ENCODE results near the gene CCDC146.

Gene CCDC146

GRCh38 chr7:77202481-77202976, 80.1 kb downstream of the CCDC146 start:
- Histone ChIP-seq H3K27me3 (no peaks in the 10 kb centered on the region), H3K36me3 (no peaks in the 10 kb centered on the region), H3K4me3 (no peak overlapping the region), H3K4me1 (peaks cover 0 to 6% (median under 1%) of the 10 kb centered on the region in 4 donors), H3K27ac (no peak overlapping the region), H3K9me3 (no peaks in the 10 kb centered on the region)
- no peak for DNase-seq
- intact Hi-C loops (cut with DNase I; ENCODE audit: low total_unique reads) = no loop called here
- no peak for TF ChIP-seq CTCF (IDR thresholded peaks at IDR 0.05)

GRCh38 chr7:77205706-77206105, 83.3 kb downstream of the CCDC146 start:
- intact Hi-C loops (cut with DNase I; ENCODE audit: low total_unique reads) = no loop called here
- Histone ChIP-seq H3K27me3 (no peaks in the 10 kb centered on the region), H3K4me1 (no peaks in the 10 kb centered on the region), H3K27ac (no peak overlapping the region), H3K36me3 (peaks cover 0 to 6% (median 0%) of the 10 kb centered on the region in 3 donors), H3K9me3 (peaks cover 0 to 13% (median 10%) of the 10 kb centered on the region in 3 donors), H3K4me3 (no peak overlapping the region)
- no peak for DNase-seq
- no peak for TF ChIP-seq CTCF (IDR thresholded peaks at IDR 0.05)

- Histone ChIP-seq H3K27me3 (no peaks in the 10 kb centered on the region), H3K27ac (no peak overlapping the region), H3K9me3 (peaks cover 0 to 13% (median 10%) of the 10 kb centered on the region in 3 donors), H3K36me3 (peaks cover 0 to 6% (median 0%) of the 10 kb centered on the region in 3 donors), H3K4me3 (no peak overlapping the region), H3K4me1 (no peaks in the 10 kb centered on the region)
- no peak for TF ChIP-seq CTCF (IDR thresholded peaks at IDR 0.05)
- intact Hi-C loops (cut with DNase I; ENCODE audit: low total_unique reads) = no loop called here
- no peak for DNase-seq
Measured at GRCh38 chr7:77208416-77208815, 86.0 kb downstream of the CCDC146 start.

- Histone ChIP-seq H3K27ac (no peak overlapping the region), H3K27me3 (no peaks in the 10 kb centered on the region), H3K36me3 (peaks cover 0 to 6% (median 0%) of the 10 kb centered on the region in 3 donors), H3K9me3 (peaks cover 0 to 13% (median 10%) of the 10 kb centered on the region in 3 donors), H3K4me1 (no peaks in the 10 kb centered on the region), H3K4me3 (no peak overlapping the region)
- intact Hi-C loops (cut with DNase I; ENCODE audit: low total_unique reads) = no loop called here
- no peak for TF ChIP-seq CTCF (IDR thresholded peaks at IDR 0.05)
- no peak for DNase-seq
Measured at GRCh38 chr7:77209479-77210139, 87.2 kb downstream of the CCDC146 start.

GRCh38 chr7:77216181-77216845, 93.9 kb downstream of the CCDC146 start:
- Histone ChIP-seq H3K27me3 (no peaks in the 10 kb centered on the region), H3K4me3 (no peak overlapping the region), H3K4me1 (no peaks in the 10 kb centered on the region), H3K9me3 (no peaks in the 10 kb centered on the region), H3K27ac (no peak overlapping the region), H3K36me3 (no peaks in the 10 kb centered on the region)
- intact Hi-C loops (cut with DNase I; ENCODE audit: low total_unique reads) = no loop called here
- no peak for DNase-seq
- no peak for TF ChIP-seq CTCF (IDR thresholded peaks at IDR 0.05)

Data from tibial artery (tissue), 4 donors.